ENCODE measurements around the gene LARGE1.

DNA sequence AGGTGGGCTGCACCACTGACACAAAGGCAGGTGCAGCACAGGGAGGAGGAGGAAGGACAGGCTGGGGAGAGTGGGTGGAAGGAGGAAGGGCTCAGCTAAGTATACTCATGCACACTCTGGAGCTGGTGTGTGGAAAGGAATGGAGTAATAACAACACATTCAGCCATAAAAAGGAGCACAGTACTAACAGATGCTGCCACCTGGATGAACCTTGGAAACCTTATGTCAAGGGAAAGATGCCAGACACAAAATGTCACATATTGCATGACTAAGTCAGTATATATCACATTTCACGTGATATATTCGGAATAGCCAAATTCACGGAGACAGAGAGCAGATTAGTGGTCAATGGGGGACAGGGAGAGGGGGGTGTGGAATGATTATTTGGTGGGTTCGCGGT lies 472.5 kb downstream of the LARGE1 start:
- TF ChIP-seq, protein P1, sequence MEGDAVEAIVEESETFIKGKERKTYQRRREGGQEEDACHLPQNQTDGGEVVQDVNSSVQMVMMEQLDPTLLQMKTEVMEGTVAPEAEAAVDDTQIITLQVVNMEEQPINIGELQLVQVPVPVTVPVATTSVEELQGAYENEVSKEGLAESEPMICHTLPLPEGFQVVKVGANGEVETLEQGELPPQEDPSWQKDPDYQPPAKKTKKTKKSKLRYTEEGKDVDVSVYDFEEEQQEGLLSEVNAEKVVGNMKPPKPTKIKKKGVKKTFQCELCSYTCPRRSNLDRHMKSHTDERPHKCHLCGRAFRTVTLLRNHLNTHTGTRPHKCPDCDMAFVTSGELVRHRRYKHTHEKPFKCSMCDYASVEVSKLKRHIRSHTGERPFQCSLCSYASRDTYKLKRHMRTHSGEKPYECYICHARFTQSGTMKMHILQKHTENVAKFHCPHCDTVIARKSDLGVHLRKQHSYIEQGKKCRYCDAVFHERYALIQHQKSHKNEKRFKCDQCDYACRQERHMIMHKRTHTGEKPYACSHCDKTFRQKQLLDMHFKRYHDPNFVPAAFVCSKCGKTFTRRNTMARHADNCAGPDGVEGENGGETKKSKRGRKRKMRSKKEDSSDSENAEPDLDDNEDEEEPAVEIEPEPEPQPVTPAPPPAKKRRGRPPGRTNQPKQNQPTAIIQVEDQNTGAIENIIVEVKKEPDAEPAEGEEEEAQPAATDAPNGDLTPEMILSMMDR (IDR thresholded peaks at IDR 0.05): no peak
- TF ChIP-seq POLR2A (IDR thresholded peaks at IDR 0.05): no peak

All from uterus (tissue), 2 donors.